Measurements from ENCODE around the gene PPP6R2. TPM values are rescaled to one million over a fixed set of nuclear protein-coding genes. Genes with fewer than 3 reads are reported as not detected.

PPP6R2 gene
- total and polyA plus RNA-seq, 8 donors, result 24.4 to 243 (median 62.3) TPM

- DNase-seq, result no peak
- Histone ChIP-seq H3K4me1 (peaks cover 0 to 13% (median 4%) of the 10 kb centered on the region in 4 donors), H3K36me3 (peaks cover 61 to 88% (median 84%) of the 10 kb centered on the region in 4 donors), H3K4me3 (no peak overlapping the region), H3K9me3 (no peaks in the 10 kb centered on the region), H3K27me3 (no peaks in the 10 kb centered on the region), H3K27ac (no peak overlapping the region)
- no peak for TF ChIP-seq EP300 (IDR thresholded peaks at IDR 0.05)
- 85 to 88% (median 86%) methylated on average over 22 to 34 of the region's 34 CpGs for WGBS, 5 donors
- intact Hi-C loops (cut with DNase I; ENCODE audit: low total_unique reads), result no loop called here
Observed at GRCh38 chr22:50438305-50439275, 95.5 kb downstream of the PPP6R2 start.

GRCh38 chr22:50439314-50439870 lies 96.3 kb downstream of the PPP6R2 start:
- Histone ChIP-seq H3K27ac (no peak overlapping the region), H3K4me1 (peaks cover 5 to 21% (median 12%) of the 10 kb centered on the region in 4 donors), H3K9me3 (no peaks in the 10 kb centered on the region), H3K36me3 (peaks cover 61 to 90% (median 89%) of the 10 kb centered on the region in 4 donors), H3K4me3 (no peak overlapping the region), H3K27me3 (no peaks in the 10 kb centered on the region)
- TF ChIP-seq EP300 (IDR thresholded peaks at IDR 0.05) (no peak), POLR2AphosphoS5 (IDR thresholded peaks at IDR 0.05) (no peak), POLR2A (IDR thresholded peaks at IDR 0.05) (no peak), CTCF (IDR thresholded peaks at IDR 0.05) (no peak)
- DNase-seq, result no peak
- intact Hi-C loops (cut with DNase I; ENCODE audit: low total_unique reads), result no loop called here
- 48 to 88% (median 78%) methylated on average over 5 to 17 of the region's 17 CpGs for WGBS, 5 donors

- Histone ChIP-seq H3K9me3 (no peaks in the 10 kb centered on the region), H3K4me1 (peaks cover 10 to 26% (median 17%) of the 10 kb centered on the region in 4 donors), H3K36me3 (peaks cover 58 to 91% (median 89%) of the 10 kb centered on the region in 4 donors), H3K4me3 (no peak overlapping the region), H3K27me3 (no peaks in the 10 kb centered on the region), H3K27ac (no peak overlapping the region)
- DNase-seq, result no peak
- WGBS, 5 donors, result 50 to 78% (median 62%) methylated on average over 7 to 10 of the region's 10 CpGs
- TF ChIP-seq POLR2A (IDR thresholded peaks at IDR 0.05) (no peak), EP300 (IDR thresholded peaks at IDR 0.05) (no peak), CTCF (IDR thresholded peaks at IDR 0.05) (no peak), POLR2AphosphoS5 (IDR thresholded peaks at IDR 0.05) (no peak)
- intact Hi-C loops (cut with DNase I; ENCODE audit: low total_unique reads), result no loop called here
Observed at GRCh38 chr22:50439871-50440331, 96.8 kb downstream of the PPP6R2 start.

- Histone ChIP-seq H3K27me3 (no peaks in the 10 kb centered on the region), H3K4me1 (peaks cover 18 to 34% (median 25%) of the 10 kb centered on the region in 4 donors), H3K36me3 (peaks cover 52 to 91% (median 89%) of the 10 kb centered on the region in 4 donors), H3K9me3 (no peaks in the 10 kb centered on the region), H3K4me3 (no peak overlapping the region), H3K27ac (no peak overlapping the region)
- TF ChIP-seq POLR2A (IDR thresholded peaks at IDR 0.05), result no peak
- no peak for TF ChIP-seq EP300 (IDR thresholded peaks at IDR 0.05)
- no peak for TF ChIP-seq POLR2AphosphoS5 (IDR thresholded peaks at IDR 0.05)
- TF ChIP-seq CTCF (IDR thresholded peaks at IDR 0.05), result no peak
- intact Hi-C loops (cut with DNase I; ENCODE audit: low total_unique reads), result no loop called here
- DNase-seq, result no peak
- WGBS, 5 donors, result 70 to 80% (median 72%) methylated on average over 23 to 26 of the region's 26 CpGs
Observed at GRCh38 chr22:50440544-50441249, 97.6 kb downstream of the PPP6R2 start.
